Glutamatergic neuron (in vitro differentiated cells): ENCODE data around the gene HOXC12. TPM values are rescaled to one million over a fixed set of nuclear protein-coding genes. Genes with fewer than 3 reads are reported as not detected.
A peak's percentile ranks its signal among the peaks of the same experiment; 100 is the strongest.

Source experiments
- DNase-seq: peaks from one replicate; pipeline ENCODE4 v3.0.0; 2022
- H3K27ac Mint-ChIP-seq: one replicate; pipeline ENCODE4 v1.8.0; 2020; ENCODE audit warnings: mild to moderate bottlenecking, mixed read lengths, inconsistent platforms; ENCODE audit not compliant: unreplicated experiment
- H3K27me3 Mint-ChIP-seq: one replicate; pipeline ENCODE4 v1.8.0; 2020; ENCODE audit warnings: mild to moderate bottlenecking, moderate library complexity, mixed read lengths, inconsistent platforms; ENCODE audit not compliant: unreplicated experiment
- H3K36me3 Mint-ChIP-seq: one replicate; pipeline ENCODE4 v1.8.0; 2020; ENCODE audit warnings: mild to moderate bottlenecking, mixed read lengths, inconsistent platforms; ENCODE audit not compliant: unreplicated experiment
- H3K4me1 Mint-ChIP-seq: one replicate; pipeline ENCODE4 v1.8.0; 2020; ENCODE audit warnings: mild to moderate bottlenecking, low read depth, mixed read lengths, inconsistent platforms; ENCODE audit not compliant: unreplicated experiment
- H3K4me3 Mint-ChIP-seq: one replicate; pipeline ENCODE4 v1.8.0; 2020; ENCODE audit warnings: mild to moderate bottlenecking, mixed read lengths, inconsistent platforms; ENCODE audit not compliant: unreplicated experiment
- H3K9me3 Mint-ChIP-seq: one replicate; pipeline ENCODE4 v1.8.0; 2020; ENCODE audit warnings: mild to moderate bottlenecking, moderate library complexity, mixed read lengths, inconsistent platforms; ENCODE audit not compliant: unreplicated experiment
- CTCF ChIP-seq: fragments of 200-600 bp; sonication (generic); IDR thresholded peaks from one replicate; pipeline ENCODE4 v1.5.0; 2021; ENCODE audit not compliant: partially characterized antibody, unreplicated experiment
- total RNA-seq: library from RNA; stranded (reverse); fragmentation: NEBNext Ultra II Directional; extraction: Animal tissue kit (Norgen Biotek cat#: 25700); gene quantifications from one replicate; pipeline ENCODE4 v1.2.1, GENCODE V29; 2021; ENCODE audit not compliant: unreplicated experiment

HOXC12 gene
- total RNA-seq, 1 donor from 2014 or later, result not detected

GRCh38 chr12:53984901-53985691 lies 30.4 kb downstream of the HOXC12 start, which contains the start of gene HOXC10:
Gene HOXC10 (plus strand): TSS chr12:53985146. CDS start chr12:53985260, 114 bp downstream.
- peaks cover 9% of the 10 kb centered on the region for H3K9me3 Mint-ChIP-seq
- H3K4me3 Mint-ChIP-seq, result no peak within 1 kb of the TSS
- DNase-seq, result peak; percentile 91
- H3K4me1 Mint-ChIP-seq, result no peaks in the 10 kb centered on the region
- H3K27ac Mint-ChIP-seq, result no peak within 1 kb of the TSS
- TF ChIP-seq CTCF, result peak; percentile 60
- peaks cover 57% of the 10 kb centered on the region for H3K27me3 Mint-ChIP-seq
- H3K36me3 Mint-ChIP-seq, result no peaks in the 10 kb centered on the region

- no peak for DNase-seq
- Mint-ChIP-seq H3K4me3 (no peak overlapping the region), H3K27me3 (peaks cover 59% of the 10 kb centered on the region)
Observed at GRCh38 chr12:53985692-53985993, 30.9 kb downstream of the HOXC12 start.

GRCh38 chr12:53985994-53986685 lies 31.4 kb downstream of the HOXC12 start:
- DNase-seq, result no peak
- TF ChIP-seq CTCF, result no peak
- H3K9me3 Mint-ChIP-seq, result peaks cover 7% of the 10 kb centered on the region
- H3K4me3 Mint-ChIP-seq, result no peak overlapping the region
- no peaks in the 10 kb centered on the region for H3K36me3 Mint-ChIP-seq
- no peak overlapping the region for H3K27ac Mint-ChIP-seq
- H3K4me1 Mint-ChIP-seq, result no peaks in the 10 kb centered on the region
- H3K27me3 Mint-ChIP-seq, result peaks cover 56% of the 10 kb centered on the region

More at GRCh38 chr12:53985692-53985993, 30.9 kb downstream of the HOXC12 start:
- no peak for TF ChIP-seq CTCF
- H3K36me3 Mint-ChIP-seq, result no peaks in the 10 kb centered on the region
- H3K4me1 Mint-ChIP-seq, result no peaks in the 10 kb centered on the region
- no peak overlapping the region for H3K27ac Mint-ChIP-seq
- peaks cover 7% of the 10 kb centered on the region for H3K9me3 Mint-ChIP-seq

GRCh38 chr12:53986686-53987483 lies 32.2 kb downstream of the HOXC12 start:
- Mint-ChIP-seq H3K27ac (no peak overlapping the region), H3K9me3 (peaks cover 7% of the 10 kb centered on the region), H3K36me3 (no peaks in the 10 kb centered on the region), H3K4me3 (no peak overlapping the region), H3K4me1 (no peaks in the 10 kb centered on the region), H3K27me3 (peaks cover 57% of the 10 kb centered on the region)
- DNase-seq, result no peak
- TF ChIP-seq CTCF, result no peak
